Smooth muscle cell of trachea (primary cell): ENCODE measurements around the gene ENOSF1. TPM values are rescaled to one million over a fixed set of nuclear protein-coding genes. Genes with fewer than 3 reads are reported as not detected.

Experiments
- total RNA-seq: library from RNA; depleted of rRNA; stranded (reverse); fragments of >200 nt; gene quantifications from 2 replicates; pipeline ENCODE4 v1.2.1, GENCODE V29; 2014

ENOSF1 gene, protein sequence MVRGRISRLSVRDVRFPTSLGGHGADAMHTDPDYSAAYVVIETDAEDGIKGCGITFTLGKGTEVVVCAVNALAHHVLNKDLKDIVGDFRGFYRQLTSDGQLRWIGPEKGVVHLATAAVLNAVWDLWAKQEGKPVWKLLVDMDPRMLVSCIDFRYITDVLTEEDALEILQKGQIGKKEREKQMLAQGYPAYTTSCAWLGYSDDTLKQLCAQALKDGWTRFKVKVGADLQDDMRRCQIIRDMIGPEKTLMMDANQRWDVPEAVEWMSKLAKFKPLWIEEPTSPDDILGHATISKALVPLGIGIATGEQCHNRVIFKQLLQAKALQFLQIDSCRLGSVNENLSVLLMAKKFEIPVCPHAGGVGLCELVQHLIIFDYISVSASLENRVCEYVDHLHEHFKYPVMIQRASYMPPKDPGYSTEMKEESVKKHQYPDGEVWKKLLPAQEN
- total RNA-seq: 39.9 and 59.1 TPM in 2 replicates

DNA sequence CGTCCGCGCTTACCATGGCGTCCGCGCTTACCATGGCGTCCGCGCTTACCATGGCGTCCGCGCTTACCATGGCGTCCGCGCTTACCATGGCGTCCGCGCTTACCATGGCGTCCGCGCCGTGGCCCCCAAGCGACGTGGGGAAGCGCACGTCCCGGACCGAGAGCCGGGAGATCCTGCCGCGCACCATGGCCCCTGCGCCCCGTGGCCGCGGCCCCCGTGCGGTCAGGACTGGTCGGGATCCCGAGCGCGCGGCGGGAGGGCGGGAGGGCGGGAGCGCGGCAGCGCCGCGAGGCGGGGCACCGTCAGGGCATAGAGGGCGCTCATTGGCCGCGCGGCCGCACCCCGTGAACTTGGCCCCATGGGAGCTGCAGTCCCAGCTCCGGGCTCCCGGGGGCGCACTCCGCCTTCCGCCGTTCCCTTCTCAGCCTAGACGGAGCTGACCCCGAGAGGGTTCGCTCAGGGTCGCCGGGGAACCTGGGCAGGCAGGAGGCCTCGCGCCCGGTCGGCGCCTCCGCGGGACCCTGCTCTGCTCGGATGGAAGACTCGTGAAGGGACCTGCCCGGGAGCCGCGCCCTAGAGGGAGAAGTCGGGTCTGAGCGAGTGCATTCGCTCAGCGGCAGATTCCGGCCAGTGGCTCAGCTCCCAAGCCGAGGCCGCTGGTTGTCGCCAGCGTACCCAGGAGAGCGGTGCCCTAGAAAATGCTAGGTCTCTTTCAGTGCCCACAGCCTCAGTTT lies at the start of gene ENOSF1:
Gene ENOSF1 (minus strand): TSS at position 230 of the 734 bp plus-strand sequence. CDS start 43 bp downstream, at position 187.

DNA sequence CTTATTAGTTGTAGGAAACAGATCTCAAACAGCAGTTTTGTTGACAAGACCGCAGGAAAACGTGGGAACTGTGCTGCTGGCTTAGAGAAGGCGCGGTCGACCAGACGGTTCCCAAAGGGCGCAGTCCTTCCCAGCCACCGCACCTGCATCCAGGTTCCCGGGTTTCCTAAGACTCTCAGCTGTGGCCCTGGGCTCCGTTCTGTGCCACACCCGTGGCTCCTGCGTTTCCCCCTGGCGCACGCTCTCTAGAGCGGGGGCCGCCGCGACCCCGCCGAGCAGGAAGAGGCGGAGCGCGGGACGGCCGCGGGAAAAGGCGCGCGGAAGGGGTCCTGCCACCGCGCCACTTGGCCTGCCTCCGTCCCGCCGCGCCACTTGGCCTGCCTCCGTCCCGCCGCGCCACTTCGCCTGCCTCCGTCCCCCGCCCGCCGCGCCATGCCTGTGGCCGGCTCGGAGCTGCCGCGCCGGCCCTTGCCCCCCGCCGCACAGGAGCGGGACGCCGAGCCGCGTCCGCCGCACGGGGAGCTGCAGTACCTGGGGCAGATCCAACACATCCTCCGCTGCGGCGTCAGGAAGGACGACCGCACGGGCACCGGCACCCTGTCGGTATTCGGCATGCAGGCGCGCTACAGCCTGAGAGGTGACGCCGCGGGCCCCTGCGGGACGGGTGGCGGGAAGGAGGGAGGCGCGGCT lies 55.0 kb downstream of the ENOSF1 start, which contains the start of gene TYMS:
Gene TYMS (plus strand): TSS at position 343 of the 690 bp plus-strand sequence. CDS start 90 bp downstream, at position 433.

Other genes with a start within 250 kb of the ENOSF1 start
- 122 and 177 TPM in 2 replicates for gene COLEC12, start 211.9 kb downstream of the ENOSF1 start, total RNA-seq
- gene CETN1, start 132.2 kb downstream of the ENOSF1 start, total RNA-seq: not detected in 2 replicates
- not detected in 2 replicates for gene CLUL1, start 115.6 kb downstream of the ENOSF1 start, total RNA-seq
- gene TYMS, start 55.0 kb downstream of the ENOSF1 start, total RNA-seq: 17.2 and 57.2 TPM in 2 replicates
- gene YES1, start 99.6 kb upstream of the ENOSF1 start, total RNA-seq: 102 and 117 TPM in 2 replicates
- not detected in 2 replicates for gene ADCYAP1, start 192.2 kb upstream of the ENOSF1 start, total RNA-seq